GM19239 (cell line): ENCODE data around the gene CCDC178.
"Not testable (repeated sequence)": the region's sequence is repeated elsewhere in the genome, so short reads cannot be mapped to it uniquely, and the experiment has no call there.

Source experiments
- DNase-seq: peaks from one replicate; pipeline ENCODE4 v3.0.0; 2011; ENCODE audit warnings: low spot score; ENCODE audit not compliant: insufficient read length
- FAIRE-seq: peaks from 2 replicates; lab custom pipeline; 2011; peaks lifted over from hg19 to GRCh38; lab: Jason Lieb, UNC

The CCDC178 gene, protein sequence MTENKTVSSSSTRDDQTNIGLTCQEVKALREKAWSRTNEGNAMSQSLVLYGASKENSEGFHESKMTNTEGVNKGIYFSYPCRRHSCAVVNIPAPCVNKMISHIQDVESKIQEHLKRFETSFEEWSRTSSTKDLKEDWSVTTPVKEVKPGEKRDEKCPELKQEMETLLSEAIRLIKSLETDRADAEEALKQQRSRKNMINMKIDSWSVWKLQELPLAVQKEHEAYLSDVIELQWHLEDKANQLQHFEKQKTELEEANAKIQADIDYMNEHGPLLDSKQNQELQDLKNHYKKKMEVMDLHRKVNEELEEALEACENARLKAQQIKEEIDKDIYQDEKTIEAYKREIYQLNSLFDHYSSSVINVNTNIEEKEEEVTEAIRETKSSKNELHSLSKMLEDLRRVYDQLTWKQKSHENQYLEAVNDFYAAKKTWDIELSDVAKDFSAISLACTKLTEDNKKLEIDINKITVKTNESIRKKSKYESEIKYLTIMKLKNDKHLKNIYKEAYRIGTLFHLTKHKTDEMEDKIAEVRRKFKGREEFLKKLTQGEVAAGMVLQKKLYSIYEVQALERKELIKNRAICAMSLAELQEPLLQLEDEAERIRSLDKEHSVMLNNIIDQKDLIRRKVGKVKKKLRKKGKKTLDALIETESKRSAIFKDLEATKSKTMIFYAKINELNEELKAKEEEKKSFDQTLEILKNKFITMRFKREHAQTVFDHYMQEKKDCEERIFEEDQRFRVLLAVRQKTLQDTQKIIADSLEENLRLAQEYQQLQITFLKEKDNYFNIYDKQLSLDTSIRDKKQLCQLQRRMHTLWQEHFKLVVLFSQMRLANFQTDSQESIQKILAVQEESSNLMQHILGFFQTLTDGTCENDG

GRCh38 chr18:33440060-33441043 lies at the start of gene CCDC178:
Gene CCDC178 (minus strand): TSS chr18:33440721. CDS start chr18:33412088, 28,633 bp downstream.
- DNase-seq = no peak
- FAIRE-seq = no peak

GRCh38 chr18:33483908-33484307 lies 43.4 kb upstream of the CCDC178 start:
- FAIRE-seq = no peak

DNA sequence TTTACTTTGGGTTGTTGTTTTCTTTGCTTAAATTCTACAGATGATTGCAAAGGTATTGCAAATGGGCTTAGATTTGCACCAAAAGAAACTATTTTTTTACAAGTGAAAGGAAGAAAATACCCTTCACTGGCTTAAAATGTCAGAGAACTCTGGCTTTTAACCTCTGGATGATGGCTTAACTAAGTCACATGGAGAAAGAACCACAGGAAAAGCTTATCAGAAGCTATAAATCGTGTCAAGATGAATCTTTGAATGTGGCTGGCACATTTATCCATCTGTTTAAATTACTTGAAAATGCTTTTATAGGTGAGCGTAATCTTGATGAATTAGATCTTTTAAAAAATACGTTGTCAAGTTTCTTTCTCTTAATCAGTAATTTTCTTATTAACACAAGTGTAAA lies 32.0 kb upstream of the CCDC178 start:
- no peak for FAIRE-seq
- DNase-seq = no peak

More at GRCh38 chr18:33483908-33484307, 43.4 kb upstream of the CCDC178 start:
- no peak for DNase-seq

DNA sequence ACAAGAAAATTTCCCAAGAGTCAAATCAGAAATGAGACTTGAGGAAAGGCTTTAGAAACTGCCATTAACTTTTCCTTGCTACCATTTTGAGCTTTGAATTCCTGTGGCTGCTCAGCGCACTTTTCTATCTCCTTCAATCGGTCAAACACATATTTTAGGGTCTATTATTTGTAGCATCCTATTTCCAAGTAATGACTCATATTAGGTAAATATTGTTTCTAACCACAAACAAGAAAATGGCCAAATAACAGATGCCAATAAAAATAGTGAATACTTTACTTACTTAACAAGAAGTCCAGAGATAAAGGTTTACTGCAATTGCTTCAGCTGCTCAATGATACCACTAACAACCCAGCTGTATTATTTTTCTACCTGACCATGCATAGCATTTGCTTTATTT lies 29.7 kb upstream of the CCDC178 start:
- DNase-seq (no peak), FAIRE-seq (no peak)

DNA sequence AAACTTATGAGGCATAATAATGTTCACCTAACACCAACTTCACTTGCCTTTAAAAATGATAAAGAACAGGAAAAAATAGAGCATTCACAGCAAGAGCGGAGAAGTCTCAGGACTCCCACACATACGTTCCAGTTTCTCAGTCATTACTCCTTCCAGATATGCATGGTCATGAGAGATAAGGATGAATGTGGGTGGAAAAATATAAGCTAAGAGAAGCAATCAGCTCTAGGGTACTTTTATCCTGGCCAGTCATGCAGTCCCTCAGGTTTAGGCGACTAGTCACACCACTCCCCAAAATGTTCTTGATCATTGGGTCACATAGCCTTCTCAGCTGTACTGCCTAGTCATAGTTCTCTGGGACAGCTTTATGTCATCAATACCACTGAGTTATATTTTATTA lies 29.2 kb upstream of the CCDC178 start:
- FAIRE-seq (no peak), DNase-seq (no peak)

- FAIRE-seq (no peak), DNase-seq (no peak)
Observed at GRCh38 chr18:33467531-33467930, 27.0 kb upstream of the CCDC178 start.

DNA sequence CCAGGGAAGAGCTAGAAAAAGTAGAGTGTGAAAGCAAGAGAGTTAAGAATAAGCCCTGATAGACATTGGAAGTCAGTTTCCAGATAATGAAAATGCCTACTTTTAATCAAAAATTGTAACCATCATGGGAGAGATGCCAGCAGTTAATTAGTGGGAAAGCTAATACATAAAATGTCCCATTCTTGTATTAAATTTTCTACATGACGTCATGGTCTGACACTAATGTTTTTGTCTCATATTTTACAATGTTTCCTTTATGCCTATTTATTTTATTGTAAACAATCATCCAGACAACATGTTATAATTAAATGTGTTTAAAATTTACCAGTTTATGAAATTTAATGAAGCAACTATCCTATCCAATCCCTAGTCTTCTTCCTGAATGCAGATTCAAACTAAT lies 26.3 kb upstream of the CCDC178 start:
- no peak for FAIRE-seq
- no peak for DNase-seq

GRCh38 chr18:33460681-33461080 lies 20.2 kb upstream of the CCDC178 start:
- FAIRE-seq (no peak), DNase-seq (no peak)

- DNase-seq = no peak
Observed at GRCh38 chr18:33459612-33460011, 19.1 kb upstream of the CCDC178 start.

GRCh38 chr18:33446604-33447003 lies 6.1 kb upstream of the CCDC178 start:
- FAIRE-seq = no peak
- no peak for DNase-seq

More at GRCh38 chr18:33459612-33460011, 19.1 kb upstream of the CCDC178 start:
- no peak for FAIRE-seq

DNA sequence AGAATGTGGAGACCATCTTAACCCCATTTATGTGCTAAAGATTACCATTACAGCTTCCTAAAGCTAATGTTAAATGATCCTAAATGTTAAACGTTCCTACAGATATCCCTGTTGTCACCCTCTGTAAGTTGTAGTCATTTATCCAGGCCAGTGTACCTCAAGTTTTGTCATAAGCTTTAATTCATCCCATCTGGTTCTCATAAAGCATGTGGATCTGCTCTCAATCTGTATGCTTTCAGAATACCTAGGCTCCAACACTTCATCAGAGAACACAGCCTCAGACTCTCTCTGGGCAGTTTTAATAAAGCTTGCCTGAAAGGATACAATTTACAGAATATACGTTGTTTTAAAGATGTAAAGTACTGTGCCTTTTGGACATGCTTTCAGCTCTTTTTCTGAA lies 4.2 kb upstream of the CCDC178 start:
- no peak for FAIRE-seq
- no peak for DNase-seq

- DNase-seq (no peak), FAIRE-seq (no peak)
Observed at GRCh38 chr18:33432857-33433256, 7.7 kb downstream of the CCDC178 start.

GRCh38 chr18:33427549-33427948 lies 13.0 kb downstream of the CCDC178 start:
- DNase-seq (no peak), FAIRE-seq (no peak)

DNA sequence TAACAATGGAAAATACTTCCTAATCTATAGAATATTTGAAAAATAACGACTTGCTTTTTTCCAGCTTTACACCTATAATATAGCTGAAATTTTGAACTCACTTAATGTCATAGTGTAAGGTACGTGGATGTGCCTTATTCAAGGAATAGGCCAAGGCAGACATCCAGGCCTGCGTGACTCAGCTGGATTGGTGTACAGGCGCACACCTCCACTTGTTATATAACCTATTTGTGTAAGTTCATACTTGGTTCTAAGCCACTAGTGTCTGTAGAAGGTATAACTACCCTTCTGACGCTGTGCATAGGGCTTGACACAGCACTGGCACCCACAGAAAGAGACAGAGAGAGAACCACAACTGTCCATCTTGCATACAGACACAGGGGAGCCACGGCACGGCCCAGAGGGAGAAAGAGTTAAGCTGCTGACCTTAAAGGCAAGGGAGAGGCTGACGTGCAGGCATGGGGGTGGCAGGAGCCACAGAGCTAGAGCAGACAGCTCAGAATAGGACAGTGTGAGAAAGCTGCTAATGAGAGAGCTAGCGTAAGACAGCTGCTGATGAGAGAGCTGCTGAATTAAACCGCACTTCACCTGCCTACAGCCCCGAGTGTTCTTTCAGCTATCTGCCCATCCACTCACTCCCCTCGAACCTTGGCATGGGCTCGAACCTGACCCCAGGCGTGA lies 16.1 kb downstream of the CCDC178 start:
- no peak for FAIRE-seq
- no peak for DNase-seq

DNA sequence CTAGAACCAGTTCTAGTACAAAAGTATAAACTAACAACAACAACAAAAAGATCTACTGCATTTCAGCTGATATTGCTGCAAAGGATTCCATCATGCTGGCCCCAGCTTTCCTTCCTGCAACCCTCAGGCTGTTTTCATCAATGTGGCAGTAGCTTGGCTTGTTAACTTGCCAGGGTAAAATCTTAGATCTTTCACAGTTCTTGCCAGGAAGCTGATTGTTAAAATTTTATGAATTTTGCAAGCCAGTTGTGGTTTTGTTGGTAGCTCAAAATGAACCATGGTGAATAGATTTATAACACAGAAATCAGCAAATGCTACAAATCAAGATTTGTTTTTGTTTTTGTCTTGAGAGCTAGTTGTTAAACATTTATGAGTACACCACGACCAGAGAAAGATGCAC lies 19.3 kb downstream of the CCDC178 start:
- no peak for FAIRE-seq
- no peak for DNase-seq

- DNase-seq = no peak
- no peak for FAIRE-seq
Observed at GRCh38 chr18:33404244-33404873, 36.2 kb downstream of the CCDC178 start.

DNA sequence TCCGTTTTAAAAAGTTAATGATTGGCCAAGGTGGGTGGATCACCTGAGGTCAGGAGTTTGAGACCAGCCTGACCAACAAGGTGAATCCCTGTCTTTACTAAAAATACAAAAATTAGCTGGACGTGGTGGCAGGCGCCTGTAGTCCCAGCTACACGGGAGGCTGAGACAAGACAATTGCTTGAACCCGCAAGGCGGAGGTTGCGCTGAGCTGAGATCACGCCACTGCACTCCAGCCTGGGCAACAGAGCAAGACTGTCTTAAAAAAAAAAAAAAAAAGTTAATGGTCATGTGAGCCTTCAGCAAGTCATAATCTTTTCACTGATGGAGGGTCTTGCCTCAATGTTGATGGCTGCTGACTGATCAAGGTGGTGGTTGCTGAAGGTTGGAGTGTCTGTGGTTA lies 41.6 kb downstream of the CCDC178 start:
- FAIRE-seq, DNase-seq: not testable (repeated sequence)

- no peak for DNase-seq
- no peak for FAIRE-seq
Observed at GRCh38 chr18:33375829-33376228, 64.7 kb downstream of the CCDC178 start.

DNA sequence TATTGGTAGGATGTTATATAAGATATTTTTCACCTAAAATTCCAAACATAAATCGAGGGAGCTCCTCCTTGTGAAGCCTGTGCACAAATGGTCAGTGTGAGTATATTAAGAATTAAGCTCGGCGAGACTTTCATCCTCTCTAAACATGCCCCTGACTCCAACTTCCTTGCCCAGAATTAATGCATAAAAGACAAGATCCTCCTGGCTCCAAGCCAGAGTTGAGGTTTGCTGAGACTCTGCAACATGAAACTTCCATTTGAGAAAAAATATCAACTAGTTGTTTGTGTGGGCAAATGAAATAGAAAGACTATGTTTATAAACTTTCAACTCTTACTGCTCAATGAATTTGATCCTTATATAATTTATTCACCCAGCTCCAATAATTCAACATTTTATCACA lies 68.1 kb downstream of the CCDC178 start:
- no peak for FAIRE-seq
- DNase-seq = no peak
